Panc1 (cell line): Measurements from ENCODE around the gene MUC22. TPM values are rescaled to one million over a fixed set of nuclear protein-coding genes. Genes with fewer than 3 reads are reported as not detected.

Experiments used
- ATAC-seq: fragments of 200-7000 bp; cut with Tn5 transposase; 2 replicates; pipeline ENCODE4 v1.9.1; 2020; ENCODE audit warnings: mild to moderate bottlenecking, moderate library complexity
- BruUV-seq: library from RNA; stranded (reverse); fragments of 400-500 nt; replicated peaks from 2 replicates; lab custom pipeline; 2021; lab: Mats Ljungman, UMichigan
- CTCF ChIA-PET: fragments of 300-600 bp; sonication (Branson Sonifier 250); formaldehyde crosslinking; loops from one replicate; lab custom pipeline; 2022; ENCODE audit warnings: antibody characterized with exemption; lab: Charles Lee
- POLR2A ChIA-PET: fragments of 300-600 bp; sonication (Branson Sonifier 250); formaldehyde crosslinking; loops from one replicate; lab custom pipeline; 2022; ENCODE audit warnings: antibody characterized with exemption; lab: Charles Lee
- DNase-seq: peaks from one replicate; pipeline ENCODE4 v3.0.0-alpha.2; 2010; ENCODE audit warnings: low read depth, low spot score
- H3K27ac ChIP-seq: 2 replicates; pipeline ENCODE4 v1.5.1; 2011; ENCODE audit warnings: mild to moderate bottlenecking, low read length, inconsistent platforms
- H3K27me3 ChIP-seq: fragments of 200-500 bp; sonication (Bioruptor generic); 2 replicates; pipeline ENCODE4 v1.6.0; 2014; ENCODE audit warnings: low read length, inconsistent platforms; ENCODE audit not compliant: control insufficient read depth, insufficient read depth
- H3K36me3 ChIP-seq: fragments of 200-500 bp; sonication (Bioruptor generic); 2 replicates; pipeline ENCODE4 v1.5.1; 2014; ENCODE audit warnings: inconsistent platforms, mild to moderate bottlenecking, low read length, moderate library complexity; ENCODE audit not compliant: control insufficient read depth, insufficient read depth
- H3K4me1 ChIP-seq: 2 replicates; pipeline ENCODE4 v1.5.1; 2011; ENCODE audit warnings: inconsistent platforms, mild to moderate bottlenecking, low read length, moderate library complexity; ENCODE audit not compliant: control insufficient read depth, insufficient read depth
- H3K4me3 ChIP-seq, 2 experiments: 2 replicates each; pipeline ENCODE4 v1.5.1; 2011 to 2012; ENCODE audit warnings: low read depth in 2 of 2, low read length in 2 of 2, mild to moderate bottlenecking in 2 of 2, inconsistent platforms in 1 of 2, moderate library complexity in 1 of 2
- H3K9me3 ChIP-seq: fragments of 200-500 bp; sonication (Bioruptor generic); 2 replicates; pipeline ENCODE4 v1.5.1; 2014; ENCODE audit warnings: low read depth, mild to moderate bottlenecking, inconsistent platforms, low read length, moderate library complexity; ENCODE audit not compliant: control insufficient read depth, insufficient read depth
- CTCF ChIP-seq: fragments of 450-650 bp; IDR thresholded peaks from 2 replicates; pipeline ENCODE4 v1.5.1; 2017; ENCODE audit warnings: mild to moderate bottlenecking
- POLR2AphosphoS5 ChIP-seq: IDR thresholded peaks from 2 replicates; pipeline ENCODE4 v1.6.1; 2012; ENCODE audit warnings: mild to moderate bottlenecking, low read depth, low read length, moderate library complexity
- REST ChIP-seq, 2 experiments: IDR thresholded peaks; 2 replicates each; pipeline ENCODE4 v1.6.1; 2011 to 2012; ENCODE audit warnings: low read depth in 2 of 2, control low read depth in 1 of 2, low read length in 1 of 2, mild to moderate bottlenecking in 1 of 2, moderate library complexity in 1 of 2; ENCODE audit not compliant: insufficient read depth in 1 of 2
- SIN3A ChIP-seq: IDR thresholded peaks from 2 replicates; pipeline ENCODE4 v1.6.1; 2012; ENCODE audit warnings: low read depth, mild to moderate bottlenecking, low read length, moderate library complexity, borderline replicate concordance; ENCODE audit not compliant: insufficient read depth
- TCF7L2 ChIP-seq: IDR thresholded peaks from 2 replicates; pipeline ENCODE4 v1.6.1; 2011; ENCODE audit warnings: mild to moderate bottlenecking, low read depth, low read length, inconsistent platforms
- in situ Hi-C: cut with HindIII; loops from 2 replicates; pipeline ENCODE4 v1.10.0; 2016; ENCODE audit warnings: low sequenced_read_pairs, low pct_unique_long_range_greater_than_20kb
- intact Hi-C: fragments of 100-400 bp; cut with micrococcal nuclease; formaldehyde crosslinking; loops from one replicate; pipeline ENCODE4 v1.10.0; 2022; ENCODE audit not compliant: unreplicated experiment
- total RNA-seq: library from RNA; stranded (reverse); gene quantifications from one replicate; pipeline ENCODE4 v1.2.1, GENCODE V29; 2021; ENCODE audit not compliant: unreplicated experiment

Gene MUC22
- total RNA-seq, 1 experiment from 2014 or later: not detected

- H3K4me3 ChIP-seq: no peak overlapping the region
- in situ Hi-C loops: no loop called here
- no peaks in the 10 kb centered on the region for H3K27me3 ChIP-seq
- no TSS peak for BruUV-seq
- intact Hi-C loops: no loop called here
- no peaks in the 10 kb centered on the region for H3K36me3 ChIP-seq
- ATAC-seq: no peak
- no peak for DNase-seq
- H3K4me1 ChIP-seq: peaks cover 4% of the 10 kb centered on the region
- CTCF ChIA-PET: no interaction called here
- H3K9me3 ChIP-seq: no peaks in the 10 kb centered on the region
- POLR2A ChIA-PET: no interaction called here
- no peak overlapping the region for H3K27ac ChIP-seq
- TF ChIP-seq POLR2AphosphoS5 (no peak), TCF7L2 (no peak), SIN3A (no peak), CTCF (no peak), REST (IDR thresholded peaks at IDR 0.05; ENCODE audit: insufficient read depth in 1 of 2, low read depth in 2 of 2, low read length in 1 of 2) (no peak)
Observed at GRCh38 chr6:31037169-31037568, 26.9 kb downstream of the MUC22 start.

- H3K4me1 ChIP-seq: peaks cover 4% of the 10 kb centered on the region
- in situ Hi-C loops (no loop called here), intact Hi-C loops (no loop called here)
- H3K27ac ChIP-seq: no peak overlapping the region
- ChIA-PET POLR2A (no interaction called here), CTCF (no interaction called here)
- ATAC-seq (no peak), DNase-seq (no peak)
- no TSS peak for BruUV-seq
- no peak overlapping the region for H3K4me3 ChIP-seq
- H3K9me3 ChIP-seq: no peaks in the 10 kb centered on the region
- no peaks in the 10 kb centered on the region for H3K27me3 ChIP-seq
- H3K36me3 ChIP-seq: no peaks in the 10 kb centered on the region
- TF ChIP-seq TCF7L2: no peak
- TF ChIP-seq REST (IDR thresholded peaks at IDR 0.05; ENCODE audit: insufficient read depth in 1 of 2, low read depth in 2 of 2, low read length in 1 of 2): no peak
- TF ChIP-seq POLR2AphosphoS5: no peak
- no peak for TF ChIP-seq CTCF
- no peak for TF ChIP-seq SIN3A
Observed at GRCh38 chr6:31037682-31038081, 27.4 kb downstream of the MUC22 start.
